Measurements from ENCODE around the gene ATXN10.

Gene ATXN10

GRCh38 chr22:45866646-45867117 lies 195.0 kb downstream of the ATXN10 start:
- Histone ChIP-seq H3K4me3 (ENCODE audit: severe bottlenecking) (no peak overlapping the region), H3K36me3 (ENCODE audit: low read depth) (no peaks in the 10 kb centered on the region), H3K4me1 (ENCODE audit: insufficient read depth, poor library complexity, severe bottlenecking) (peaks cover 4% of the 10 kb centered on the region), H3K27ac (ENCODE audit: poor library complexity, severe bottlenecking) (no peak overlapping the region), H3K9me3 (ENCODE audit: severe bottlenecking) (no peaks in the 10 kb centered on the region), H3K27me3 (ENCODE audit: insufficient read depth, poor library complexity, severe bottlenecking) (peaks cover 15% of the 10 kb centered on the region)
- TF ChIP-seq CTCF (IDR thresholded peaks at IDR 0.05; ENCODE audit: poor library complexity, severe bottlenecking) = no peak
- ATAC-seq (ENCODE audit: low read depth) = no peak
- DNase-seq (ENCODE audit: low spot score) = no peak

- Histone ChIP-seq H3K9me3 (ENCODE audit: severe bottlenecking) (no peaks in the 10 kb centered on the region), H3K4me3 (ENCODE audit: severe bottlenecking) (no peak overlapping the region), H3K36me3 (ENCODE audit: low read depth) (no peaks in the 10 kb centered on the region), H3K27ac (ENCODE audit: poor library complexity, severe bottlenecking) (no peak overlapping the region), H3K27me3 (ENCODE audit: insufficient read depth, poor library complexity, severe bottlenecking) (peaks cover 15% of the 10 kb centered on the region), H3K4me1 (ENCODE audit: insufficient read depth, poor library complexity, severe bottlenecking) (peaks cover 4% of the 10 kb centered on the region)
- TF ChIP-seq CTCF (IDR thresholded peaks at IDR 0.05; ENCODE audit: poor library complexity, severe bottlenecking) = peak; percentile 32
- ATAC-seq (ENCODE audit: low read depth) = peak; percentile 40; the same call in 1 of the 3 replicates
- DNase-seq (ENCODE audit: low spot score) = no peak
These were observed 195.7 kb downstream of the ATXN10 start for GRCh38 chr22:45867118-45867905.

- H3K36me3 ChIP-seq (ENCODE audit: low read depth) = no peaks in the 10 kb centered on the region
- DNase-seq (ENCODE audit: low spot score) (no peak), ATAC-seq (ENCODE audit: low read depth) (no peak)
- no peaks in the 10 kb centered on the region for H3K9me3 ChIP-seq (ENCODE audit: severe bottlenecking)
- H3K4me3 ChIP-seq (ENCODE audit: severe bottlenecking) = no peak overlapping the region
- no peak overlapping the region for H3K27ac ChIP-seq (ENCODE audit: poor library complexity, severe bottlenecking)
- H3K4me1 ChIP-seq (ENCODE audit: insufficient read depth, poor library complexity, severe bottlenecking) = peaks cover 4% of the 10 kb centered on the region
- H3K27me3 ChIP-seq (ENCODE audit: insufficient read depth, poor library complexity, severe bottlenecking) = peaks cover 15% of the 10 kb centered on the region
- TF ChIP-seq CTCF (IDR thresholded peaks at IDR 0.05; ENCODE audit: poor library complexity, severe bottlenecking) = no peak
These were observed 196.4 kb downstream of the ATXN10 start for GRCh38 chr22:45867906-45868555.

GRCh38 chr22:45868571-45869339 lies 197.1 kb downstream of the ATXN10 start:
- Histone ChIP-seq H3K4me1 (ENCODE audit: insufficient read depth, poor library complexity, severe bottlenecking) (peaks cover 4% of the 10 kb centered on the region), H3K27ac (ENCODE audit: poor library complexity, severe bottlenecking) (no peak overlapping the region), H3K9me3 (ENCODE audit: severe bottlenecking) (no peaks in the 10 kb centered on the region), H3K36me3 (ENCODE audit: low read depth) (no peaks in the 10 kb centered on the region), H3K4me3 (ENCODE audit: severe bottlenecking) (no peak overlapping the region), H3K27me3 (ENCODE audit: insufficient read depth, poor library complexity, severe bottlenecking) (peaks cover 15% of the 10 kb centered on the region)
- ATAC-seq (ENCODE audit: low read depth) (no peak), DNase-seq (ENCODE audit: low spot score) (no peak)
- no peak for TF ChIP-seq CTCF (IDR thresholded peaks at IDR 0.05; ENCODE audit: poor library complexity, severe bottlenecking)

All from RWPE2 (cell line).